Measurements from ENCODE around the gene KAT8.

Gene KAT8

DNA sequence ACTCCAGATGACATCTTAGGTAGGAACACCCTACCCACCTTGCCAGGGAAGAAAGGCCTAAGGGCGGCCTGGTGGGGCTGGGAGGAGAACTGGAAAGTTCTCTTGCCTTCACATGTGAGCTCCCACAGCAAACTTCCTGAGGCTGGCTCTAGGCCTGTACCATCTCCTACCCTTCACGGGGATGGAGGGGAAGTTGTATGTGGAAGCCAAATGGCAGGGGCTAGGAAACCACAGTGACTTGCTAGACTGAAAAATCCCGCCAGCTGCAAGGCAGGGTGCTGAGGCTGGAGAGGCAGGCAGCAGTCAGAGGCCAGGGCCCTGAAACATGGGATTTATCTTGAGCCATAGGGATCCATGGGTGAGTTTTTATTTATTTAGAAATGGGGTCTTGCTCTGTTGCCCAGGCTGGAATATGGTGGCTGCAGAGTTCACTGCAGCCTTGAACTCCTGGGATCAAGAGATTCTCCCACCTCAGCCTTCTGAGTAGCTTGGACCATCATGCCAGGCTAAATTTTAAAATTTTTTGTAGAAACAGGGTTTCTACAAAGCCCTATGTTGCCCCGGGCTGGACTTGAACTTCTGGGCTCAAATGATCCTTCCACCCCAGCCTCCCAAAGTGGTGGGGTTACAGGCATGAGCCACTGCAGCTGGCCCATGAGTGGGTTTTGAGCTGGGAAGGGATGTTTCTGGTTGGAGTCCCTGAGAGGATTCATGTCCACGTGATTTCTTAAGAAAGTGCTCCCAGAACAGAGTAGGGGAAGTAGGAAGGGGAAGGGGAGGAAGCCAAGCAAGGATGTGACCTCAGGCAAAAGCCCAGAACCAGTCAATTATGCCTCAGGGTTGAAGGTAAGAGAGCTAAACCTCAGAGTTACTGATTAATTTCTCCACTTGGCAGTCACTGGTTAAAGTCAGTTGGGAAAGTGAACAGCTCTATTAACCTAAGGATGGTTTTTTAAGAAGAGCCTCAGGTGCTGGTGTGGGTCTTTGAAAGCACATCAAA lies 4.0 kb upstream of the KAT8 start:
- no CpG with 5 or more reads among the region's 5 CpGs for WGBS, 2 donors (ENCODE audit: extremely low coverage in 2 of 2, insufficient read length in 2 of 2, insufficient replicate concordance in 1 of 2)
- Histone ChIP-seq H3K9ac (ENCODE audit: low read depth, low read length, poor library complexity) (no peak overlapping the region), H2BK5ac (ENCODE audit: low read length) (no peak overlapping the region), H4K91ac (ENCODE audit: low read depth, low read length, poor library complexity) (no peak overlapping the region), H2BK12ac (ENCODE audit: low read length) (no peak overlapping the region), H3K4me2 (ENCODE audit: insufficient read depth, low read length, poor library complexity, severe bottlenecking) (peak overlapping the region; percentile 11), H2BK120ac (ENCODE audit: low read depth, low read length) (no peak overlapping the region), H3K9me3 (replicated peaks in 1 of 2; ENCODE audit: control insufficient read depth in 2 of 2, insufficient read depth in 1 of 2, low read depth in 1 of 2, low read length in 2 of 2) (peaks cover 0 to 1% of the 10 kb centered on the region in 2 donors), H3K36me3 (replicated peaks in 1 of 2; ENCODE audit: control insufficient read depth in 2 of 2, insufficient read depth in 2 of 2, low read length in 2 of 2) (peaks cover 31 to 43% of the 10 kb centered on the region in 2 donors), H2BK15ac (ENCODE audit: low read length) (no peak overlapping the region), H3K79me1 (ENCODE audit: low read depth, low read length) (peaks cover 10% of the 10 kb centered on the region), H3K4me1 (ENCODE audit: control insufficient read depth in 2 of 2, insufficient read depth in 1 of 2, low read depth in 1 of 2, low read length in 2 of 2) (peaks cover 3 to 8% of the 10 kb centered on the region in 2 donors), H2AK5ac (ENCODE audit: low read depth, low read length) (no peak overlapping the region), H4K8ac (ENCODE audit: low read depth, low read length) (no peak overlapping the region), H2AFZ (ENCODE audit: low read length) (no peak overlapping the region), H3K27me3 (ENCODE audit: control insufficient read depth in 3 of 3, insufficient read depth in 3 of 3, low read depth in 1 of 3, low read length in 3 of 3) (no peaks in the 10 kb centered on the region), H3K18ac (ENCODE audit: low read length) (no peak overlapping the region), H3K27ac (replicated peaks; ENCODE audit: low read length) (no peak overlapping the region), H3K14ac (ENCODE audit: low read length) (no peak overlapping the region), H3K23ac (ENCODE audit: low read depth, low read length, poor library complexity) (no peak overlapping the region), H3K4me3 (ENCODE audit: low read length in 2 of 2) (no peak overlapping the region), H3K4ac (ENCODE audit: low read length) (no peak overlapping the region)
- no peak for DNase-seq (ENCODE audit: low spot score)

DNA sequence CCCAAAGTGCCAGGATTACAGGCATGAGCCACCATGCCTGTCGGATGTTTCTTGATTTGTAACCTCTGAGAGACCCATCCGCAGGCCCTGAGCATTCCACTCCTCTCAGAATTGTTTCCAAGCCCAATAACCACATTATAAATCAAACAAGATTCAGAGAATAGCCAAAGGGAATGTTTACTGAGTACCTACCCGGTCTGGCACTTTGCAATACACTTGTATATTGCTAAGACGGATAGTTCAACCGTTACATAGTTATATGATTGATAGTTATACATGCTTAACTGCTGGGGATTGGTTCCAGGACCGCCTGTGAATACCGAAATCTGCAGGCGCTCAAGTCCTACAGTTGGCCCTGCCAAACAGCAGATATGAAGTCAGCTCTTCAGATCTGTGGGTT lies 3.0 kb upstream of the KAT8 start:
- Histone ChIP-seq H4K91ac (ENCODE audit: low read depth, low read length, poor library complexity) (no peak overlapping the region), H2BK120ac (ENCODE audit: low read depth, low read length) (no peak overlapping the region), H3K36me3 (replicated peaks in 1 of 2; ENCODE audit: control insufficient read depth in 2 of 2, insufficient read depth in 2 of 2, low read length in 2 of 2) (peaks cover 31 to 51% of the 10 kb centered on the region in 2 donors), H3K23ac (ENCODE audit: low read depth, low read length, poor library complexity) (no peak overlapping the region), H2BK15ac (ENCODE audit: low read length) (no peak overlapping the region), H3K4me3 (ENCODE audit: low read length in 2 of 2) (no peak overlapping the region), H3K9me3 (replicated peaks in 1 of 2; ENCODE audit: control insufficient read depth in 2 of 2, insufficient read depth in 1 of 2, low read depth in 1 of 2, low read length in 2 of 2) (peaks cover 0 to under 1% of the 10 kb centered on the region in 2 donors), H3K27me3 (ENCODE audit: control insufficient read depth in 3 of 3, insufficient read depth in 3 of 3, low read depth in 1 of 3, low read length in 3 of 3) (no peaks in the 10 kb centered on the region), H3K4ac (ENCODE audit: low read length) (no peak overlapping the region), H3K9ac (ENCODE audit: low read depth, low read length, poor library complexity) (no peak overlapping the region), H2AFZ (ENCODE audit: low read length) (no peak overlapping the region), H3K79me1 (ENCODE audit: low read depth, low read length) (peaks cover 6% of the 10 kb centered on the region), H3K4me2 (ENCODE audit: insufficient read depth, low read length, poor library complexity, severe bottlenecking) (no peak overlapping the region), H2AK5ac (ENCODE audit: low read depth, low read length) (no peak overlapping the region), H3K18ac (ENCODE audit: low read length) (no peak overlapping the region), H3K27ac (replicated peaks; ENCODE audit: low read length) (no peak overlapping the region), H3K4me1 (ENCODE audit: control insufficient read depth in 2 of 2, insufficient read depth in 1 of 2, low read depth in 1 of 2, low read length in 2 of 2) (peaks cover 5 to 6% of the 10 kb centered on the region in 2 donors), H4K8ac (ENCODE audit: low read depth, low read length) (no peak overlapping the region), H2BK12ac (ENCODE audit: low read length) (no peak overlapping the region), H2BK5ac (ENCODE audit: low read length) (no peak overlapping the region), H3K14ac (ENCODE audit: low read length) (no peak overlapping the region)
- DNase-seq (ENCODE audit: low spot score): no peak
- no CpG with 5 or more reads among the region's 8 CpGs for WGBS, 2 donors (ENCODE audit: extremely low coverage in 2 of 2, insufficient read length in 2 of 2, insufficient replicate concordance in 1 of 2)

DNA sequence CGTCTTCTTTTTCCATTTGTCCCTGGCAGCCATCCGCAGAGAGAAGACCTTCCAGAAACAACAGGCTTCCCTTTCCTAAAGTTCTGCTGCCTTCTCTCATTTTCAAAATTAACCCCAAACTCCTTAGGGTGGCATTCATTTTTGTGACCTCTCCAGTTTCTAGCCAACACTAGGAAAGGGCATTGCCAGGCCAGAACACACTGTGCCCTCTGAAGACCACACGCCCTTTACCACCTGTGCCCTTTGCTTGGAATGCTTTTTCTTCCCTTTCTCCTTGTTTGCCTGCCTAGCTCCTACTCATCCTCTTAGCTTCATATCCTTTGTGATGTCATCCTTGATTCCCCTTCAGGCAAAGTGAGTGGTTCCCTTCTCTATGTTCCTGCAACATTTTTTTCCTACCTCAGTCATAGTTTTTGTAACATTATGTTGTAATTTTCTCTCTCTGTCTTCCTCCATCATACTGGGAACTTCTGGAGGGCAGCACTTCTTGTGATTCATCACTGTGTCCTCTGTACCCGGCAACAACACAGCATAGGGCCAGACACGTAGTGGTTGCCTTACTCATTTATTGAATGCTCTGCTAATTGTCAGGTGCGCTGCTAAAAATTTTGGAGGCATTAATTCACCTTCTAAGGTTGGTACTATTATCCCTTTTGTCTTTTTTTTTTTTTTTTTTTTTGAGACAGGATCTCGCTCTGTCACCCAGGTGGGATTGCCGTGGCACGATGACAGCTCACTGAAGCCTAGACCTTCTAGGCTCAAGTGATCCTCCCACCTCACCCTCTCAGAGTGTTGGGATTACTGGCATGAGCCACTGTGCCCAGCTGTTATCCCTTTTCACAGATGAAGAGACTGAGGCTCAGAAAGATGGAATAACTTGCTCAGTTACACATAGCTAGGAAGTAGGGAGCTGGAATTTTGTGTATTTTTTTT lies 1.0 kb downstream of the KAT8 start:
- H4K8ac ChIP-seq (ENCODE audit: low read depth, low read length): no peak overlapping the region
- peak overlapping the region; percentile 82 for H3K4me2 ChIP-seq (ENCODE audit: insufficient read depth, low read length, poor library complexity, severe bottlenecking)
- H2AK5ac ChIP-seq (ENCODE audit: low read depth, low read length): no peak overlapping the region
- no peak overlapping the region for H3K27ac ChIP-seq (replicated peaks; ENCODE audit: low read length)
- peaks cover 7% of the 10 kb centered on the region for H3K79me1 ChIP-seq (ENCODE audit: low read depth, low read length)
- H2BK120ac ChIP-seq (ENCODE audit: low read depth, low read length): no peak overlapping the region
- DNase-seq (ENCODE audit: low spot score): no peak
- H3K36me3 ChIP-seq (replicated peaks in 1 of 2; ENCODE audit: control insufficient read depth in 2 of 2, insufficient read depth in 2 of 2, low read length in 2 of 2): peaks cover 23 to 49% of the 10 kb centered on the region in 2 donors
- H3K4ac ChIP-seq (ENCODE audit: low read length): no peak overlapping the region
- no CpG with 5 or more reads among the region's 9 CpGs for WGBS, 2 donors (ENCODE audit: extremely low coverage in 2 of 2, insufficient read length in 2 of 2, insufficient replicate concordance in 1 of 2)
- peak overlapping the region; percentile 64 for H2AFZ ChIP-seq (ENCODE audit: low read length)
- no peak overlapping the region for H4K91ac ChIP-seq (ENCODE audit: low read depth, low read length, poor library complexity)
- peaks cover 3 to 5% of the 10 kb centered on the region in 2 donors for H3K4me1 ChIP-seq (ENCODE audit: control insufficient read depth in 2 of 2, insufficient read depth in 1 of 2, low read depth in 1 of 2, low read length in 2 of 2)
- no peak overlapping the region for H2BK5ac ChIP-seq (ENCODE audit: low read length)
- peak overlapping the region; percentile 70 to 82 for H3K4me3 ChIP-seq (ENCODE audit: low read length in 2 of 2)
- no peak overlapping the region for H2BK12ac ChIP-seq (ENCODE audit: low read length)
- no peaks in the 10 kb centered on the region for H3K9me3 ChIP-seq (replicated peaks in 1 of 2; ENCODE audit: control insufficient read depth in 2 of 2, insufficient read depth in 1 of 2, low read depth in 1 of 2, low read length in 2 of 2)
- H3K14ac ChIP-seq (ENCODE audit: low read length): no peak overlapping the region
- no peak overlapping the region for H2BK15ac ChIP-seq (ENCODE audit: low read length)
- H3K9ac ChIP-seq (ENCODE audit: low read depth, low read length, poor library complexity): peak overlapping the region; percentile 64
- no peak overlapping the region for H3K23ac ChIP-seq (ENCODE audit: low read depth, low read length, poor library complexity)
- H3K27me3 ChIP-seq (ENCODE audit: control insufficient read depth in 3 of 3, insufficient read depth in 3 of 3, low read depth in 1 of 3, low read length in 3 of 3): no peaks in the 10 kb centered on the region
- no peak overlapping the region for H3K18ac ChIP-seq (ENCODE audit: low read length)

Measured in neuronal stem cell (in vitro differentiated cells).